ENCODE measurements around the gene SNX9. TPM values are rescaled to one million over a fixed set of nuclear protein-coding genes. Genes with fewer than 3 reads are reported as not detected.
"Not testable (repeated sequence)": the region's sequence is repeated elsewhere in the genome, so short reads cannot be mapped to it uniquely, and the experiment has no call there.

SNX9 gene
- total RNA-seq, 2 experiments from 2014 or later, result 39.8 to 40.1 TPM

- ChIA-PET CTCF (no interaction called here), POLR2A (no interaction called here)
- peaks cover 16% of the 10 kb centered on the region for H3K36me3 Mint-ChIP-seq (ENCODE audit: low read depth)
- no peak overlapping the region for H3K27ac Mint-ChIP-seq
- H3K9me3 Mint-ChIP-seq, result no peaks in the 10 kb centered on the region
- peaks cover 37% of the 10 kb centered on the region for H3K4me1 Mint-ChIP-seq
- no peak for DNase-seq
- no peaks in the 10 kb centered on the region for H3K27me3 Mint-ChIP-seq
- H3K4me3 Mint-ChIP-seq, result no peak overlapping the region
Observed at GRCh38 chr6:157842212-157842611, 19.2 kb downstream of the SNX9 start.

- not testable (repeated sequence) for H3K27me3 Mint-ChIP-seq, DNase-seq, H3K4me3 Mint-ChIP-seq, H3K27ac Mint-ChIP-seq, H3K9me3 Mint-ChIP-seq
- Mint-ChIP-seq H3K36me3 (ENCODE audit: low read depth) (peaks cover 16% of the 10 kb centered on the region), H3K4me1 (peaks cover 43% of the 10 kb centered on the region)
- CTCF ChIA-PET, result interaction anchor here (0.6 to 1.7 kb wide), 4 partner anchors 20 to 211 kb away, joined by 3 to 6 read pairs (median 4); no protein-coding TSS in a partner anchor
- POLR2A ChIA-PET, result interaction anchor here (1.1 kb wide), 1 partner anchor 12 kb away, joined by 3 read pairs; no protein-coding TSS in a partner anchor
Observed at GRCh38 chr6:157844196-157844595, 21.1 kb downstream of the SNX9 start.

GRCh38 chr6:157845493-157846259 is 22.6 kb downstream of the SNX9 start:
- Mint-ChIP-seq H3K27ac (no peak overlapping the region), H3K36me3 (ENCODE audit: low read depth) (peaks cover 16% of the 10 kb centered on the region), H3K9me3 (no peaks in the 10 kb centered on the region), H3K4me3 (no peak overlapping the region), H3K4me1 (peaks cover 49% of the 10 kb centered on the region), H3K27me3 (no peaks in the 10 kb centered on the region)
- POLR2A ChIA-PET, result interaction anchor here (1.4 to 1.7 kb wide), 2 partner anchors 9 to 85 kb away, joined by 4 to 5 read pairs; no protein-coding TSS in a partner anchor
- CTCF ChIA-PET, result interaction anchor here (1.0 to 1.1 kb wide), 2 partner anchors 11 to 15 kb away, joined by 3 read pairs; no protein-coding TSS in a partner anchor
- DNase-seq, result no peak

GRCh38 chr6:157847846-157848245 is 24.8 kb downstream of the SNX9 start:
- peaks cover 9% of the 10 kb centered on the region for H3K9me3 Mint-ChIP-seq
- no peak overlapping the region for H3K27ac Mint-ChIP-seq
- DNase-seq, result no peak
- no peaks in the 10 kb centered on the region for H3K27me3 Mint-ChIP-seq
- peaks cover 35% of the 10 kb centered on the region for H3K4me1 Mint-ChIP-seq
- peaks cover 13% of the 10 kb centered on the region for H3K36me3 Mint-ChIP-seq (ENCODE audit: low read depth)
- POLR2A ChIA-PET, result no interaction called here
- H3K4me3 Mint-ChIP-seq, result no peak overlapping the region
- CTCF ChIA-PET, result interaction anchor here (1.3 kb wide), 1 partner anchor 25 kb away, joined by 5 read pairs; no protein-coding TSS in a partner anchor

DNA sequence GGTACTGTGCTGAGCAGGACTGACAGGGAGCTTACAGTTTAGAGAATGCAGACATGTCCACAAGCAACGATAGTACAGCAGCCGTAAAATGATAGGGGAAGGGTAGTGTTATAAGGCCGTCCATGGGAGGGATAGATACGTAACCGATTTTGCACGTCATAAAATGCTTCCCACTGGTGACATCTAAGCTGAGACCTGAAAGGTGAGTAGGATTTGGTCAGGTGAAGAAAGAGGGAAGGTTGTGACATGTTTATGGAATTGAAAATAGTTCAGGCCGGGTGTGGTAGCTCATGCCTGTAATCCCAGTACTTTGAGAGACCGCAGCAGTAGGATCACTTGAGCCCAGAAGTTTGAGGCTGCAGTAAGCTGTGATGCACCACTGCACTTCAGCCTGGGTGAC is 25.6 kb downstream of the SNX9 start:
- H3K4me1 Mint-ChIP-seq, result peaks cover 35% of the 10 kb centered on the region
- no peak for DNase-seq
- ChIA-PET POLR2A (no interaction called here), CTCF (interaction anchor here (1.3 kb wide), 1 partner anchor 24 kb away, joined by 5 read pairs; no protein-coding TSS in a partner anchor)
- H3K9me3 Mint-ChIP-seq, result peaks cover 15% of the 10 kb centered on the region
- no peak overlapping the region for H3K27ac Mint-ChIP-seq
- H3K27me3 Mint-ChIP-seq, result no peaks in the 10 kb centered on the region
- H3K4me3 Mint-ChIP-seq, result no peak overlapping the region
- peaks cover 20% of the 10 kb centered on the region for H3K36me3 Mint-ChIP-seq (ENCODE audit: low read depth)

DNA sequence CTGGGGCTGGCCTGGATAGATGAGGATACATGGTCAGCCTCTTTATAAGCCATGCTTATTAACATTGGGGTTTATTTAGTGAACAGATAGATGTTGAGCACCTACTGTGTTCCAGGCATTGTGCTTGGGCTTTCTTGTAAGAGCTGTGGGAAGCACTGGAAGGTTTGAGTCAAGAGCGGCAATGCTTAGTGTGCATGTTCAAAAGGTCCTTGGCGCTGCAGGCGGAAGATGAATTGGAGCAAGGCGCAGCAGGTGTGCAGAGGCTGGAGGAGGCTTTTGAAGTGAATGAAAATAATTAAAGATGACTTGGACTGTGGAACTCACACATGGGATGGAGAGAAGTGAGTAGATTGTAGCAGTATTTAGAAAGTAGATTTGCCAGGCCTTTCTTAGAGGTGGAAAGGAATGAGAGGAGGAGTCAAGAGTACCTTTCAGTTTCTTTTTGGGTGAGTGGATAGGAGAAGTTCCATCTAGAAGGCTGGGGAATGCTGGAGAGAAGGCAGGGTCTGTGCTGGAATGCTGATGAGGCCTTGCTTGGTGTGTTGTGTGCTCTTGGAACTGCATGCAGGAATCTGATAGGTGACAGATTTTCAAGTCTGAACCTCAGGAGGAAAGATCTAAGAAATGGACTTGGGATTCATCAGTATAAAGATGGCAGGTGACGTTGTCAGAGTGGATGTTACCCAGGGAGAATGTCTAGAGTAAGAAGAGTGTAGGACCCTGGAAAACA is 26.4 kb downstream of the SNX9 start:
- Mint-ChIP-seq H3K4me1 (peaks cover 29% of the 10 kb centered on the region), H3K9me3 (peaks cover 15% of the 10 kb centered on the region), H3K36me3 (ENCODE audit: low read depth) (peaks cover 19% of the 10 kb centered on the region), H3K27ac (no peak overlapping the region), H3K4me3 (no peak overlapping the region), H3K27me3 (no peaks in the 10 kb centered on the region)
- POLR2A ChIA-PET, result interaction anchor here (1.0 kb wide), 1 partner anchor 16 kb away, joined by 3 read pairs; no protein-coding TSS in a partner anchor
- CTCF ChIA-PET, result interaction anchor here (1.3 kb wide), 1 partner anchor 23 kb away, joined by 5 read pairs; no protein-coding TSS in a partner anchor
- DNase-seq, result no peak

- H3K4me3 Mint-ChIP-seq, result no peak overlapping the region
- H3K9me3 Mint-ChIP-seq, result peaks cover 15% of the 10 kb centered on the region
- POLR2A ChIA-PET, result interaction anchor here (1.0 kb wide), 1 partner anchor 16 kb away, joined by 3 read pairs; no protein-coding TSS in a partner anchor
- no peak for DNase-seq
- H3K4me1 Mint-ChIP-seq, result peaks cover 30% of the 10 kb centered on the region
- no peaks in the 10 kb centered on the region for H3K27me3 Mint-ChIP-seq
- no peak overlapping the region for H3K27ac Mint-ChIP-seq
- CTCF ChIA-PET, result no interaction called here
- H3K36me3 Mint-ChIP-seq (ENCODE audit: low read depth), result peaks cover 24% of the 10 kb centered on the region
Observed at GRCh38 chr6:157850030-157850429, 27.0 kb downstream of the SNX9 start.

DNA sequence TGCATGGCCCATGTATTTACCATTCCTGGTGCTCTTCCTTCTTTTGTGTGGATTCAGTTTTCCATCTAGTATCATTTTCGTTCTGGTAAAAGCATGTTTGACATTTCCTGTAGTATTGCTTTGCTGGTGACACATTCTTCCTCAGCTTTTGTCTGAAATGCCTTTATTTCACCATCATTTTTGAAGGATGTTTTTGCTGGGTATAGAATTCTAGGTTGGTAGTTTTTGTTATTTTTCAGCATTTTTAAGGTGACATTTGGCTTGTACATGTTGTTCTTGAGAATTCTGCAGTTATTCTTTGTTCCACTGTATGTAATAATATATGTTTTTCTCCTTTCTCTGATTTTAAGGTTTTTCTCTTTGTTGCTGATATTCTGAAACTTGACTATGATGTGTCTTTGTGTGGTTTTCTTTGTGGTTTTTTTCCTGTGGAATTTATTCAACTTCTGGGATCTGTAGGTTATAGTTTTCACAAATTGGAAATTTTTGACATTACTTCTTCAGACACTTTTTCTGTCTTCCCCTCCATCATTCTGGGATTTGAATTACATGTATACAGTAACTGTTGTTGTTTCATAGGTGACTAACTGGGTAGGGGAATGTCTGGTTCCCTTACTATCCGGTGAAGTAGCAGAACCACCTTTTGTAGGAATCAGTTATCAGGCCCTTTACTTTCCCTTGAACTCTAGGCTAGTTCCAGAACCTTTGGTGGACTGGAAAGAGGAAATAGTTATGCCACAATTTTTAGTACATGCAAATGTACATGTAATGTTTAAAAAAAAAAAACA is 30.2 kb downstream of the SNX9 start:
- Mint-ChIP-seq H3K4me1 (peaks cover 23% of the 10 kb centered on the region), H3K9me3 (peaks cover 15% of the 10 kb centered on the region), H3K36me3 (ENCODE audit: low read depth) (peaks cover 32% of the 10 kb centered on the region), H3K27me3 (no peaks in the 10 kb centered on the region), H3K27ac (no peak overlapping the region), H3K4me3 (no peak overlapping the region)
- CTCF ChIA-PET, result interaction anchor here (1.6 kb wide), 1 partner anchor 21 kb away, joined by 4 read pairs; no protein-coding TSS in a partner anchor
- no peak for DNase-seq
- POLR2A ChIA-PET, result no interaction called here

DNA sequence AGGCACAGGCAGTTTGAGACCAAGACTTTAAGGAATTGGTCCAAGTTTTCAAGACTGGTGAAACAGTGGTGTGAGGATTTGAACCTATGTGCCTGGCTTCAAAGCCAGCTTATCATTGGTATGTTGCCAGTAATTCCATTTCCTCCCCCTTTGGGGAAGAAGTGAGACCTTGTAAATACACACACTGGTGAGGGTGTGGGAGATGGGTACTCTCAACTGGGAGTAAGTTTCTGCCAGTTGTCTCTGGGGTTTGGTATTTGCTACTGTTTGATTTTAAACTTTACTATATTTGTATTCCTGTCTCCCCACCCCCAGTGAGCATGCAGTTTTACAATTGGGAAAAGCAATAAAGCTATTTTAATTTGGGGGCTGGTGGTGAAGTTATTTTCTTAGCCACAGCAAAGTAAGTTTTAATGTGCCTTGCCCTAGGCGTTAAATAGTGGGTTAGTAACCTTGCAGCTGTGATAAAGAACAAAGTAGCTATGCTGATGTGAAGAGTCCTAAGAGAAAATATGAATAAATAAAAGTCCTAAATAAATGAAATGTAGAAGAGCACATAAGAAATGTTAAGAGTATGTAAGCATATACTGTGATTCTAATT is 31.0 kb downstream of the SNX9 start:
- ChIA-PET POLR2A (no interaction called here), CTCF (no interaction called here)
- H3K4me3 Mint-ChIP-seq, result no peak overlapping the region
- peaks cover 21% of the 10 kb centered on the region for H3K4me1 Mint-ChIP-seq
- H3K36me3 Mint-ChIP-seq (ENCODE audit: low read depth), result peaks cover 37% of the 10 kb centered on the region
- H3K9me3 Mint-ChIP-seq, result peaks cover 15% of the 10 kb centered on the region
- DNase-seq, result no peak
- H3K27ac Mint-ChIP-seq, result no peak overlapping the region
- H3K27me3 Mint-ChIP-seq, result no peaks in the 10 kb centered on the region

GRCh38 chr6:157855325-157855724 is 32.3 kb downstream of the SNX9 start:
- CTCF ChIA-PET, result interaction anchor here (0.6 kb wide), 1 partner anchor 283 kb away, joined by 3 read pairs; no protein-coding TSS in a partner anchor
- no peak for DNase-seq
- peaks cover 15% of the 10 kb centered on the region for H3K9me3 Mint-ChIP-seq
- no peak overlapping the region for H3K4me3 Mint-ChIP-seq
- peaks cover 21% of the 10 kb centered on the region for H3K4me1 Mint-ChIP-seq
- H3K36me3 Mint-ChIP-seq (ENCODE audit: low read depth), result peaks cover 42% of the 10 kb centered on the region
- POLR2A ChIA-PET, result no interaction called here
- peaks cover 6% of the 10 kb centered on the region for H3K27me3 Mint-ChIP-seq
- no peak overlapping the region for H3K27ac Mint-ChIP-seq

DNA sequence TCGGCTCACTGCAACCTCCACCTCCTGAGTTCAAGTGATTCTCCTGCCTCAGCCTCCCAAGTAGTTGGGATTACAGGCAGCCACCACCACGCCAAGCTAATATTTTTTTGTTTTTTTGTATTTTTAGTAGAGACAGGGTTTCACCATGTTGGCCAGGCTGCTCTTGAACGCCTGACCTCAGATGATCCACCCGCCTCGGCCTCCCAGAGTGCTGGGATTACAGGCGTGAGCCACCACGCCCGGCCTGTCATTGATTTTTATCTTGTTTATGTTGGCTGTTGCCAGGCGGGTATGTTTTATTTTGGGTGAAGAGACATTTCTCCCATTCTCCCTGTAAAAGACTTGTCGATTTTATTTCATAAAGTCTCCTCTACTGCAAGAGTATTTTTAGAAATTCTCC is 32.8 kb downstream of the SNX9 start:
- H3K27ac Mint-ChIP-seq, POLR2A ChIA-PET, H3K27me3 Mint-ChIP-seq, DNase-seq, H3K4me3 Mint-ChIP-seq: not testable (repeated sequence)
- peaks cover 26% of the 10 kb centered on the region for H3K4me1 Mint-ChIP-seq
- H3K36me3 Mint-ChIP-seq (ENCODE audit: low read depth), result peaks cover 42% of the 10 kb centered on the region
- CTCF ChIA-PET, result interaction anchor here (0.6 to 1.2 kb wide), 2 partner anchors 18 to 282 kb away, joined by 3 read pairs; no protein-coding TSS in a partner anchor
- peaks cover 15% of the 10 kb centered on the region for H3K9me3 Mint-ChIP-seq

GRCh38 chr6:157858664-157859063 is 35.6 kb downstream of the SNX9 start:
- DNase-seq, CTCF ChIA-PET, H3K9me3 Mint-ChIP-seq, H3K27ac Mint-ChIP-seq, POLR2A ChIA-PET, H3K4me3 Mint-ChIP-seq: not testable (repeated sequence)
- Mint-ChIP-seq H3K27me3 (peaks cover 17% of the 10 kb centered on the region), H3K36me3 (ENCODE audit: low read depth) (peaks cover 26% of the 10 kb centered on the region), H3K4me1 (peaks cover 27% of the 10 kb centered on the region)
